BLaER1 treated with 17β-estradiol and CSF1 and Interleukin-3, amounts not matched to agents 10 nM and 100 nM (cell line): Measurements from ENCODE around the gene ATR.
"Not testable (repeated sequence)": the region's sequence is repeated elsewhere in the genome, so short reads cannot be mapped to it uniquely, and the experiment has no call there.

Experiments used
- H3K27ac ChIP-seq, 11 experiments: shearing (Covaris generic); formaldehyde crosslinking; 2 replicates each; pipeline ENCODE4 v1.8.1; 2022
- H3K27me3 ChIP-seq, 11 experiments: shearing (Covaris generic); formaldehyde crosslinking; 2 replicates each; pipeline ENCODE4 v1.8.1; 2022
- H3K36me3 ChIP-seq, 11 experiments: shearing (Covaris generic); formaldehyde crosslinking; 2 replicates each; pipeline ENCODE4 v1.8.1; 2022
- H3K4me1 ChIP-seq, 10 experiments: shearing (Covaris generic); formaldehyde crosslinking; 2 replicates each; pipeline ENCODE4 v1.8.1; 2022
- H3K4me2 ChIP-seq, 11 experiments: shearing (Covaris generic); formaldehyde crosslinking; 2 replicates each; pipeline ENCODE4 v1.8.1; 2022
- H3K4me3 ChIP-seq, 10 experiments: shearing (Covaris generic); formaldehyde crosslinking; 2 replicates each; pipeline ENCODE4 v1.8.1; 2022
- H3K9ac ChIP-seq, 11 experiments: shearing (Covaris generic); formaldehyde crosslinking; 2 replicates each; pipeline ENCODE4 v1.8.1; 2022
- H3K9me3 ChIP-seq, 11 experiments: shearing (Covaris generic); formaldehyde crosslinking; replicated peaks in 1 of 11; 2 replicates each; pipeline ENCODE4 v1.8.1; 2022
- H4K20me1 ChIP-seq, 11 experiments: shearing (Covaris generic); formaldehyde crosslinking; 2 replicates each; pipeline ENCODE4 v1.8.1; 2022
- Cebpa-rat ChIP-seq, 11 experiments: shearing (Covaris generic); IDR thresholded peaks; 2 replicates each; pipeline ENCODE4 v1.8.1; 2022

The ATR gene

GRCh38 chr3:142560118-142560517, 18.4 kb downstream of the ATR start:
- peaks cover 0 to 8% (median 0%) of the 10 kb centered on the region in 11 experiments; a peak in 2 of 22 replicates for H4K20me1 ChIP-seq
- no peak overlapping the region for H3K27ac ChIP-seq
- H3K9me3 ChIP-seq: no peaks in the 10 kb centered on the region
- H3K27me3 ChIP-seq: no peaks in the 10 kb centered on the region
- no peaks in the 10 kb centered on the region for H3K4me1 ChIP-seq
- H3K4me2 ChIP-seq: no peak overlapping the region
- no peak overlapping the region for H3K9ac ChIP-seq
- H3K4me3 ChIP-seq: no peak overlapping the region
- peaks cover 88 to 100% (median 91%) of the 10 kb centered on the region in 11 experiments for H3K36me3 ChIP-seq
- no peak for TF ChIP-seq Cebpa-rat (IDR thresholded peaks at IDR 0.05)

GRCh38 chr3:142553741-142554140, 24.8 kb downstream of the ATR start:
- Histone ChIP-seq H3K9me3 (peaks cover 6 to 11% (median 9%) of the 10 kb centered on the region in 11 experiments; a peak in 13 of 22 replicates), H4K20me1 (no peaks in the 10 kb centered on the region; a peak in 1 of 22 replicates), H3K4me3 (no peak overlapping the region), H3K9ac (no peak overlapping the region), H3K4me1 (no peaks in the 10 kb centered on the region), H3K27me3 (no peaks in the 10 kb centered on the region), H3K36me3 (peaks cover 89 to 100% (median 98%) of the 10 kb centered on the region in 11 experiments), H3K27ac (no peak overlapping the region), H3K4me2 (no peak overlapping the region)
- TF ChIP-seq Cebpa-rat (IDR thresholded peaks at IDR 0.05): no peak

DNA sequence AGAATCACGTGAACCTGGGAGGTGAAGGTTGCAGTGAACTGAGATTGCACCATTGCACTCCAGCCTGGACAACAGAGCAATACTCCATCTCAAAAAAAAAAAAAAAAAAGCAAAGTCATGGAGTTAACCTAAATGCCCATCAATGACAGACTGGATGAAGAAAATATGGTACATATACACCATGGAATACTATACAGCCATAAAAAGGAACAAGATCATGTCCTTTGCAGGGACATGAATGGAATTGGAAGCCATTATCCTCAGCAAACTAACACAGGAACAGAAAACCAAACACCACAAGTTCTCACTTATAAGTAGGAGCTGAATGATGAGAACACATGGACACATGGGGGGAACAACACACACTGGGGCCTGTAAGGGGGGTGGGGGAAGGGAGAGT, 26.0 kb downstream of the ATR start:
- H3K27me3 ChIP-seq: not testable (repeated sequence)
- peaks cover 88 to 100% (median 98%) of the 10 kb centered on the region in 11 experiments for H3K36me3 ChIP-seq

DNA sequence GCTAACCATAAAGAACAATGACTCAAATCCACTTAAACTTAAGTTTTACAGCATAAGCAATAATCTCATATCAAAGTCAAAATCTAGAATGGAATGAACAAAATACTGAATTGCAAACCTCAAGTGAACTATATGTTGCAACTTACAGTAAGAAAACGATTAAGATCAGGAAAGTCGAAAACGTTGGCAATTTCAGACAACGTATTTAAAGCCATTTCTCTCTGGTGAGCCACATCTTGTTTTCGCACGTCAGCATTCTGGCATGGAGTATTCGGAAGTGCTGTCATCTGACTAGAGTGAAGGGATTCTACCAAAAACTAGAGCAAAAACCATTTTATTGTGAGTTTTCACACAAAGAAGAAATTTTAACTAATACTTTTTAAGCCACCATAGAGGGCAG, 28.5 kb downstream of the ATR start:
- Histone ChIP-seq H3K4me1 (no peaks in the 10 kb centered on the region), H3K4me3 (no peak overlapping the region), H3K27me3 (no peaks in the 10 kb centered on the region), H3K4me2 (no peak overlapping the region), H4K20me1 (no peaks in the 10 kb centered on the region; a peak in 1 of 22 replicates), H3K9ac (no peak overlapping the region), H3K9me3 (peaks cover 6 to 11% (median 9%) of the 10 kb centered on the region in 11 experiments; a peak in 13 of 22 replicates), H3K27ac (no peak overlapping the region), H3K36me3 (peaks cover 83 to 100% (median 98%) of the 10 kb centered on the region in 11 experiments)
- no peak for TF ChIP-seq Cebpa-rat (IDR thresholded peaks at IDR 0.05)

More for the DNA sequence above, 26.0 kb downstream of the ATR start:
- H3K4me1 ChIP-seq, H3K4me2 ChIP-seq, H4K20me1 ChIP-seq, H3K4me3 ChIP-seq, H3K27ac ChIP-seq, H3K9ac ChIP-seq: not testable (repeated sequence)
- H3K9me3 ChIP-seq: peaks cover 6 to 11% (median 9%) of the 10 kb centered on the region in 11 experiments; a peak in 13 of 22 replicates

- Histone ChIP-seq H3K27me3 (no peaks in the 10 kb centered on the region), H3K4me1 (no peaks in the 10 kb centered on the region; a peak in 1 of 20 replicates), H3K27ac (no peak overlapping the region), H3K9me3 (0 out of 22 replicates have a peak, but pooled peaks cover 0 to 4% (median 0%) of the 10 kb centered on the region in 11 experiments), H3K4me3 (no peak overlapping the region), H3K4me2 (no peak overlapping the region), H3K9ac (no peak overlapping the region), H4K20me1 (no peaks in the 10 kb centered on the region), H3K36me3 (peaks cover 40 to 92% (median 64%) of the 10 kb centered on the region in 11 experiments)
- TF ChIP-seq Cebpa-rat (IDR thresholded peaks at IDR 0.05): no peak
Measured at GRCh38 chr3:142543307-142543706, 35.2 kb downstream of the ATR start.

GRCh38 chr3:142542054-142542453, 36.5 kb downstream of the ATR start:
- no peaks in the 10 kb centered on the region for H3K27me3 ChIP-seq
- H3K36me3 ChIP-seq: peaks cover 31 to 91% (median 63%) of the 10 kb centered on the region in 11 experiments
- no peak overlapping the region for H3K27ac ChIP-seq

DNA sequence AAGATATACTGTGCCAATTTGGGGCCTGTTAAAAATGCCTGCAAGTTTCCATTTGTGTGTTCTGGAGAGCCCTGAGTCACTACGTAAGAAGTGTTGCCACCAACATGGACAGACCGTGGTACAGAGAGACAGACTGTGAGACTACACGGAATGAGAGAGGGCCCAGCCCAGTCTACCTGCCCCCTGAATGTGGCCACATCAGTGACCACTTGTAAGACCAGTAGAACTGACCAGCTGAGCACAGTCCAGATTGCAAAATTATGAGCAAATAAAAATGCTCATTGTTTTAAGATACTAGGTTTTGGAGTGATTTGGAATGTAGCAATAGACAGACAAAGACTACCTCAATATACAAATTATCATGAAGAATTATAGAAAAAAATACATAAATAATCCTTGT, 42.0 kb downstream of the ATR start:
- Histone ChIP-seq H3K27me3 (no peaks in the 10 kb centered on the region), H3K4me1 (no peaks in the 10 kb centered on the region), H3K27ac (no peak overlapping the region), H3K9ac (no peak overlapping the region), H3K4me2 (no peak overlapping the region), H3K4me3 (no peak overlapping the region), H3K9me3 (peaks cover 11 to 24% (median 16%) of the 10 kb centered on the region in 11 experiments; a peak in 21 of 22 replicates), H4K20me1 (no peaks in the 10 kb centered on the region), H3K36me3 (peaks cover 52 to 92% (median 71%) of the 10 kb centered on the region in 11 experiments)
- TF ChIP-seq Cebpa-rat (IDR thresholded peaks at IDR 0.05): no peak

More at GRCh38 chr3:142542054-142542453, 36.5 kb downstream of the ATR start:
- no peaks in the 10 kb centered on the region for H4K20me1 ChIP-seq
- no peak overlapping the region for H3K4me2 ChIP-seq
- H3K9me3 ChIP-seq: 0 out of 22 replicates have a peak, but pooled peaks cover 0 to 4% (median 0%) of the 10 kb centered on the region in 11 experiments
- H3K4me1 ChIP-seq: no peaks in the 10 kb centered on the region; a peak in 1 of 20 replicates
- TF ChIP-seq Cebpa-rat (IDR thresholded peaks at IDR 0.05): no peak
- H3K4me3 ChIP-seq: no peak overlapping the region
- no peak overlapping the region for H3K9ac ChIP-seq

- H3K4me2 ChIP-seq: no peak overlapping the region
- H3K4me1 ChIP-seq: peaks cover 0 to 12% (median 3%) of the 10 kb centered on the region in 10 experiments; a peak in 9 of 20 replicates
- H3K27ac ChIP-seq: no peak overlapping the region
- no peak for TF ChIP-seq Cebpa-rat (IDR thresholded peaks at IDR 0.05)
- H3K9ac ChIP-seq: no peak overlapping the region
- H3K27me3 ChIP-seq: no peaks in the 10 kb centered on the region
- H3K36me3 ChIP-seq: peaks cover 51 to 91% (median 67%) of the 10 kb centered on the region in 11 experiments
- no peaks in the 10 kb centered on the region for H4K20me1 ChIP-seq
- H3K4me3 ChIP-seq: no peak overlapping the region
- H3K9me3 ChIP-seq: peaks cover 11 to 24% (median 16%) of the 10 kb centered on the region in 11 experiments; a peak in 21 of 22 replicates
Measured at GRCh38 chr3:142534543-142534942, 44.0 kb downstream of the ATR start.

DNA sequence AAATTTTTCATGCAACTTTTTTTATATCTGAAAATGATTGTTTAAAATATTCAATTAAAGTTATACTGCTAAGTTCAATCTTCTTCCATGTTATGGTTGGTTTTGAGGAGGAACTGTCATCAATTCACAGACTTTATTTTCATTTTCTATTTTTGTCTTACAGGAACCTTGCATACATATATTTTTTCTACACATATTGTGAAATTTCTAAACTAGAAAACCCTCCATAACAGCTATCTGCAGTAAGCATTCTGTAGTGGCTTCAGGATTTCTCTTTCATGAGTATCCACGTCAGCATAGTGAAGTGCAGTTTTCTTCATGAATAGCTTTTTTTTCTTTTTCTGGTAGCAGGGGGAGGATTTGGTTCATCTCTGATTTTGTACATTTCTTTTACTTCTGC, 48.2 kb downstream of the ATR start:
- no peaks in the 10 kb centered on the region for H3K27me3 ChIP-seq
- H3K4me2 ChIP-seq: peak overlapping the region in 7 of 11 experiments; percentile 7 to 55 (median 45); a peak in 12 of 22 replicates
- peaks cover 0 to 12% (median 3%) of the 10 kb centered on the region in 10 experiments; a peak in 9 of 20 replicates for H3K4me1 ChIP-seq
- peaks cover 38 to 66% (median 48%) of the 10 kb centered on the region in 11 experiments for H3K36me3 ChIP-seq
- H3K9me3 ChIP-seq: peaks cover 11 to 24% (median 16%) of the 10 kb centered on the region in 11 experiments; a peak in 21 of 22 replicates
- no peak overlapping the region for H3K9ac ChIP-seq
- TF ChIP-seq Cebpa-rat (IDR thresholded peaks at IDR 0.05): no peak
- H3K27ac ChIP-seq: 0 out of 22 replicates have a peak overlapping the region, but pooled peaks of 3 of the 11 experiments have one; percentile 12 to 21 (median 13)
- H4K20me1 ChIP-seq: no peaks in the 10 kb centered on the region
- no peak overlapping the region for H3K4me3 ChIP-seq
